Adipose tissue (tissue), 3 donors: ENCODE results near the gene SLC25A39. TPM values are rescaled to one million over a fixed set of nuclear protein-coding genes. Genes with fewer than 3 reads are reported as not detected.

Source experiments
- polyA plus RNA-seq, 3 donors: library from polyadenylated mRNA; stranded (reverse); fragments of 200-250 nt; gene quantifications; one replicate each; pipeline ENCODE4 v1.2.3, GENCODE V29; 2013
- donor health status: healthy with polysubstance abuse.
- donor health status: Bipolar disorder and iron deficiency.
- donor health status: healthy.

SLC25A39 gene
- polyA plus RNA-seq, 3 donors = 86.9 to 90.1 (median 87.2) TPM

Other genes with a start within 250 kb of the SLC25A39 start
- gene HDAC5, start 201.2 kb downstream of the SLC25A39 start, polyA plus RNA-seq = 10 to 100 TPM; 19.3 to 37.6 (median 34.1) TPM
- gene HROB, start 182.9 kb downstream of the SLC25A39 start, polyA plus RNA-seq = 1 to 10 TPM in 2 of 3 donors, under 1 TPM in 1; 0.37 to 2.7 (median 2.6) TPM
- under 1 TPM in 2 of 3 donors, not detected in 1; 0.13 to 0.92 TPM for gene ASB16, start 154.1 kb downstream of the SLC25A39 start, polyA plus RNA-seq
- gene TMUB2, start 137.9 kb downstream of the SLC25A39 start, polyA plus RNA-seq = 10 to 100 TPM; 20.7 to 33.5 (median 28.7) TPM
- gene ATXN7L3, start 124.9 kb downstream of the SLC25A39 start, polyA plus RNA-seq = 10 to 100 TPM; 14.5 to 34.8 (median 28.1) TPM
- 10 to 100 TPM; 28.2 to 40.9 (median 35.3) TPM for gene UBTF, start 105.1 kb downstream of the SLC25A39 start, polyA plus RNA-seq
- gene SLC4A1, start 56.7 kb downstream of the SLC25A39 start, polyA plus RNA-seq = under 1 TPM in 1 of 3 donors, not detected in 2; 0.10 TPM
- 1 to 10 TPM in 1 of 3 donors, under 1 TPM in 1, not detected in 1; 0.25 to 4.2 TPM for gene RUNDC3A, start 16.2 kb downstream of the SLC25A39 start, polyA plus RNA-seq
- 100 to 1,000 TPM in 2 of 3 donors, 10 to 100 TPM in 1; 65.3 to 151 (median 104) TPM for gene GRN, start 20.5 kb upstream of the SLC25A39 start, polyA plus RNA-seq
- under 1 TPM; 0.30 to 1.00 (median 0.90) TPM for gene FAM171A2, start 39.0 kb upstream of the SLC25A39 start, polyA plus RNA-seq
- gene ITGA2B, start 64.8 kb upstream of the SLC25A39 start, polyA plus RNA-seq = 1 to 10 TPM in 1 of 3 donors, under 1 TPM in 2; 0.35 to 1.1 (median 0.90) TPM
- 10 to 100 TPM in 1 of 3 donors, 1 to 10 TPM in 2; 5.8 to 11.2 (median 7.6) TPM for gene GPATCH8, start 178.6 kb upstream of the SLC25A39 start, polyA plus RNA-seq
- 1 to 10 TPM in 2 of 3 donors, under 1 TPM in 1; 0.45 to 1.7 (median 1.3) TPM for gene FZD2, start 232.7 kb upstream of the SLC25A39 start, polyA plus RNA-seq